Inflammatory macrophage treated with lipopolysaccharide for 4 hours (primary cell): Measurements from ENCODE around the gene CFI.

ENCODE experiments used
- DNase-seq: peaks from one replicate; pipeline ENCODE4 v3.0.0-alpha.2; 2020

The CFI gene

DNA sequence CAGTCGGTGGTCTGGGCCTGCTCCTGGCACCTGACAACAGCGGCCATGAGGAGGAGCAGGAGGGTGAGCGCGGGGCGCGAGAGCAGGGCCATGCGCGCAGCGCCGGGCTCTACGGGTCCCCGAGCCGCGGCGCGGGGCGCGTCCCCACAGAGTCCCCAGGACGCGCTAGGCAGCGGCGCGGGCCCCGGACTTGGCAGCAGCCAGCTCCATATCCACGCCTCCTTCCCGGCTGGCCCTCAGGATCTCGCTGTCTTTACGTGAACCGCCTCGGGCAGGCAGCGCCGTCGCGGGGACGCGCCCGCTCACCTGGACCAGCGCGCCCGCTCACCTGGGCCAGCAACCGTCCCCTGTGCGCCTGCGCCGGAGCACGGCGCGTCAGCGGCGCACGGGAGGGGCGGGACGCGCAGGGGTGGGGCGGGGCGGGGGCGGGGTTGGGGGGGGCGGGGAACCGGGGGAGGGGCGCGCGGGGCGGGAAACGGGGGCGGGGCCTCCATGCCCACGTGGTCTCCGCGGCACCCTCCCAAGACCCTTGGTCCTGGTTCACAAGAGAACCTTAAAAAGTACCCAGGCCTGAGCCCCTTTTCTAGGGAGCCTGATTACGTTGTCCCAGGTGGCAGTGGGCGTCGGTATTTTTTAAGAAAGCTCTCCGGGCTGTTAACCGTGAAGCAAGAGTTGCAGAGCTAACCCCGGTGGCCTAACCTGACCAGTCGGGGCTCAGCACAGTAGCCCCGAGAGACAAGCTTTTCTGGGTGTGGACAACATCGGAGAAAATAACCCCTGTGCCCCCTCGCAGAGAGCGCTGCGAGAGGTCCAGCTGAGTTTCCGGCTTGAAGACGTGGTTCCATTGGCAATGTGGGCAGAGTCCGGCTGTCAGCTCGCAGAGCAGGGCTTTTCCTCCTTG, 71.8 kb downstream of the CFI start, which contains the start of gene PLA2G12A:
Gene PLA2G12A (minus strand): TSS at position 353 of the 901 bp plus-strand sequence. CDS start 261 bp downstream, at position 92.
- DNase-seq = peak; percentile 44

- DNase-seq = no peak
These were observed 72.6 kb downstream of the CFI start for GRCh38 chr4:109729117-109729717.

DNA sequence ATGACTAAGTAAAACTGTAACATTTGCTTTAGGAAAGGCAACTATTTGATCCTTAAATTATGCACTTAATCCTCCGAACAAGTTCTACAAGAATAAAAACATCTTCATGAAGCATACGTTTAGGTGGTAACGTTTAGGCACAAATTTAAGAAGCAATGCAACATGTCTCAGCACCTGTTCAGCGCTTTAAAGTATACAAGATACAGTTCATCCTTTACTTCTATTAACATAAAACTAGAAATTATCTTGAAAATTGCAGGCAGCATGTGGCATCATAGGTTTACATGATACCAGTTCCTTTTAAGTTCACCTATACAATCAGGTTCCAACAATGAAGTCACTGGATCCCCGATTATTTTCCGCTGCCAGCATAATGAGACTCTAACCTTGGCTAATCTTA, 73.4 kb downstream of the CFI start:
- DNase-seq = no peak

GRCh38 chr4:109723110-109723509, 78.7 kb downstream of the CFI start:
- DNase-seq = no peak

DNA sequence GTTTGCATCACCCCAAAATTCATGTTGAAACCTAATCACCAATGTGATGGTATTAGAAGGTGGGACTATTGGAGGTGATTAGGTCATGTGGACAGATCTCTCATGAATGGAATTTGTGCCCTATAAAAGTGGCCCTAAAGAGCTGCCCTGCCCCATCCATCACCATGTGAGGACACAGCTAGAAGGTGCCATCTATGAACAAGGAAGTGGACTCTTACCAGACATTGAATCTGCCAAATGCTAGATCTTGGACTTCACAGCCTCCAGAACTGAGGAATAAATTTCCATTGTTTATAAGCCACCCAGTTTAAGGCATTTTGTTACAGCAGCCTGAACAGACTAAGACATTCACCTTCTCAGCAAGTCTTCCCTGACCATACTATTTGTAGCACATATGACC, 79.4 kb downstream of the CFI start:
- DNase-seq = no peak

DNA sequence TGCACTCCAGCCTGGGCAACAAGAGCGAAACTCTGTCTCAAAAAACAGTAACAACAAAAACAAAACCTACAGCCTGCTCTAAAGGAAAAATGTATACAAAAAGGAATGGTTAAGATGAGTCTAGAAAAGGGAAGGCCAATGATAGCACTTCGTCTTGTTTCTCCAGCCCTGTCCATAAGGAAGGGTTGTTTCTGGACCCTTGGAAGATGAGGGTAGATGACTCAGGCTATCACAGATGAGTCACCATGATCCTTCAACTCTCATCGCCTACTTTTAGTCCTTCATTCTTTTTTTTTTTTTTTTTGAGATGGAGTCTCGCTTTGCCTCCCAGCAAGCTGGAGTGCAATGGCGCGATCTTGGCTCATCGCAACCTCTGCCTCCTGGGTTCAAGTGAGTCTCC, 80.8 kb downstream of the CFI start:
- DNase-seq = no peak

GRCh38 chr4:109719604-109720003, 82.2 kb downstream of the CFI start:
- no peak for DNase-seq

- DNase-seq = no peak
These were observed 83.0 kb downstream of the CFI start for GRCh38 chr4:109718759-109719158.

DNA sequence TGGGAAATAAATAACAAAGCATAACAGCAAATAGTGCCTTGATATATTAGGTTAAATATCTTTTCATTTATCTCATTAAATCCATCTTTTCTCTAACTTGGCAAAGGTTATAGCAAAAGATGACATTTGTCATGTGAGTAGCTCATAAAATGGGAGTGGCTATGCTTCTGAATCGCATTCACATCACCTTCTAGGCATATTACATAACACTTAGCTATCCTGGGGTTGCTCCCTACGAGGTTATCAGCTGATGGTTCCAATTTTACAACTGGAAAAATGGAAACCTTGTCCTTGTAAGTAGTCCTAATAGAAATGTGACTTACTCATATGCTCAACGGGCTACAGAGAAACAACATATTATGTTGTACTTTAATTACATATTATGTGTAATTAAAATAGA, 88.3 kb downstream of the CFI start:
- DNase-seq = no peak

DNA sequence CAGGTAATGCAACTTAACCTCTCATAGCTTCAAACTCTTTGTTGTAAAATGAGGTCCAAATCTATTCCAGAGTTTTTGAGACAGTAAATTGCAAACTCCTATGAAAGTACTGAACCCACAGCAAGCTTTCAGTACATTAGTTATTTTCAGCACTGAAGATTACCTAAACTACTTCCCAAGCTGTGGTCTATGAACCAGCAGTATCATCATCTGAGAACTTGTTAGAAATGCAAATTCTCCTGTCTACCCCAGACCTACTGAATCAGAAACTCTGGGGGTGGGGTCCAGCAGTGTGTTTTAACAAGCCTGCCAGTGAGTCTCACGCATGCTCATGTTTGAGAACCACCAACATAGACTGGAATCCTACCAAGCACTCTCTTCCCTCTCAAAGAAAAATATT, 92.8 kb downstream of the CFI start:
- DNase-seq = no peak

DNA sequence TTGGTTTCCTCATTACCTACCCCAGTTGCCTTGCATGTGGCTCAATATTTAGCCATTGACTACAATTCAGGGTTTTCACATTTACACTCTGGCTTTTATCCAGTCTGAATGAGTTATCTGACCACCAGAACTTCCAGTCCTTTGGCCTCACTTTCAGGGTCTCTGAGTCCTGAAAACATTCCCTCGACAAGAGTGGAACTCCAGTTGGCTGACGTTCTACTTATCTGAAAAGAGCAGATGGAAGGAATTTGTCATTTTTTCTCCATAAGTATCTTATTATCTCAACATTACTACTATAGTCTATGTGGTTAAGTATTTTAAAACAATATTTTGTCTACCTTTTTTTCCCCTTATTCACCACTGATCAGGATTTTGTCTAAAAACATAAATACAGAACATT, 93.4 kb downstream of the CFI start:
- no peak for DNase-seq

- peak; percentile 40 for DNase-seq
These were observed 98.0 kb downstream of the CFI start for GRCh38 chr4:109703664-109704361.

DNA sequence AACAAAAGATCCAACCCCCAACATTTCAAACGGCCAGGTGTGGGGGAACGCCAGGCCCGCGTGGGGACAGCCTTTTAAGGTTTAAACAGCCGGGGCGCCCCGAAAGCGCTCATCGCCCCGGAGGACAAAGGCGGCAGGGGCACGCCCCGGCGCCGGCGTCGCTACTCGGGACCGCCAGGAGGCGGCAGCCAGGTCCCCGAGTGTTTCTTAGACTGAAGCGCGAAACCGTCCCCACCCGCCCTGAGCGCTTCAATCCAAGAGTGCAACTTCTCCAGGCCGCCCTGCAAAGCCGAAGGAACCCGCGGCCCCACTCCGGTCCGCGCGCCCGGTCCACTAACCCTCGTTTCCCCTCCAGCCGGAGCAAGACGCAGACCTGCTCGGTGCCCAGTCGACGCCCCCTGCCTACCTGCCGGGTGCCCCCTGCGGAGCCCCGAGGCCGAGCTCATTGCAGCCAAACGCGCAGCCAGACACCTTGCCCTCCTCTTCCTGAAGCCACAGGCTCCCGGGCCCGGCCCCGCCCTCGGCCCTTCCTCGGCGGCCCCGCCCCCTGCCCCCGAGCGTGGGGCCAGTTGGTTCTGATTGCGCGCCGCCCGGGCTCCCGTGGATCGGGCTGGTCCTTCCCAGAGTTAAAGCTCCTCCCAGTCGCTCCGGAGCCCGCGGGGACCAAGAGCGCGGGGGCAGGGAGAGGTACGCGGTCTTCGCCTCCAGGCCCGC, 98.7 kb downstream of the CFI start, which contains the start of gene CASP6:
Gene CASP6 (minus strand): TSS at position 496 of the 714 bp plus-strand sequence. CDS start 50 bp downstream, at position 446.
- DNase-seq = peak; percentile 77

- DNase-seq = no peak
These were observed 100.0 kb downstream of the CFI start for GRCh38 chr4:109701566-109702410.

- no peak for DNase-seq
These were observed 102.1 kb downstream of the CFI start for GRCh38 chr4:109699553-109700225.

DNA sequence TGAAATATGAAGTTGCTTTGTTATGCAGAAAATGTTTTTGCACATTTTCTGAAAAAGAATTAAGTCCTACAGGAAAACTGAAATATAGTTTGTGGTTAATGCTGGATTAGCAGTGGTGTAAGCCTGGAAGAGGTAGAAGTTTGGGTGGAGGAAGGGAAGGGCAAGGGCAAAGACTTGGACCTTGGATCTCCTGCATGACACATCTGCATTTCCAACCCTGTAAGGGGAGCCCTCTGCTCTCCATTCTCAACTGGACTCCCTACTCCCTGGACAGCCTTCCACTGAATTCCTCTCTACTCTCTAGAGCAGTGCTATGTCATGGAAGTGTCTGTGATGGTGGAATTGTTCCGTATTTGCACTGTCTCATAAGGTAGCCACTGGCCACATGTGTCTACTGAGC, 103.1 kb downstream of the CFI start:
- no peak for DNase-seq

GRCh38 chr4:109691411-109691920, 110.3 kb downstream of the CFI start:
- DNase-seq = no peak
